Measurements from ENCODE around the gene RAB40C. TPM values are rescaled to one million over a fixed set of nuclear protein-coding genes. Genes with fewer than 3 reads are reported as not detected.

RAB40C gene
- polyA plus RNA-seq, 2 of the 4 experiments (the other 2 are of a cell fraction) = 4.4 to 9.7 TPM

DNA sequence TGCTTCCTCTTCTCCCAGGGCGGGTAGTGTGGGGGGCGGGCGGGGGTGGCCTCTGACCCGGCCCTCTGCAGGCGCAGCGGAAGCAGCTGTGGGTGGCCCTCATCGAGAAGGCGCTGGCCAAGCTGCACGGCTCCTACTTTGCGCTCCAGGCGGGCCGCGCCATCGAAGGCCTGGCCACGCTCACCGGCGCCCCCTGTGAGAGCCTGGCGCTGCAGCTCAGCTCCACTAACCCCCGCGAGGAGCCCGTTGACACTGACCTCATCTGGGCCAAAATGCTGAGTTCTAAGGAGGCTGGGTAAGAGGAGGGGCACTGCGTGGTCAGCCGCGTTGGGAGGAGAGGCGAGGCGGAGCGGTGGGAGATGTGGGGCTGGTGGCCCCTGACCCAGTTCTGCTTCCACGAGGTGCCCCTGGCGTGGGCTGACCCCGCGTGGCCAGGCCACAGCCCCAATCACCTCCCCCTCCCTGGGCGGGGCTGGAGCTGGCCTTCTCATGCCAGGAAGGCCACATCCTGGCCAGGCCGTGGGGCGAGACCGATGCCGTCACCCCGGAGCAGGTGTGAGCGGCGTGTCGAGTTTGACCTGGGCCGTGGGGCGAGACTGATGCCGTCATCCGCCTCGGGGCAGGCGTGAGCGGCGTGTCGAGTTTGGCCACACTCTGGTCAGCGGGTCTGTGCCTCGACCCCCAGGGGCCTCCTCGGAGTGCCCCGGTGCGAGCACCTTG lies 40.2 kb upstream of the RAB40C start:
- TF ChIP-seq CBX8 (IDR thresholded peaks at IDR 0.05) = no peak
- no peak for TF ChIP-seq CBX2 (IDR thresholded peaks at IDR 0.05; ENCODE audit: borderline replicate concordance, low read depth)
- no peak for TF ChIP-seq JUNB (IDR thresholded peaks at IDR 0.05)
- TF ChIP-seq EHMT2 (IDR thresholded peaks at IDR 0.05; ENCODE audit: low read depth) = no peak
- TF ChIP-seq TFCP2L1 (CRISPR knock-in tag; IDR thresholded peaks at IDR 0.05) = no peak
- no peak for TF ChIP-seq RNF2 (IDR thresholded peaks at IDR 0.05; ENCODE audit: borderline replicate concordance, low read depth)
- TF ChIP-seq MYC (IDR thresholded peaks at IDR 0.05; ENCODE audit: borderline replicate concordance, low read length) = no peak
- no peak for TF ChIP-seq GATA3 (IDR thresholded peaks at IDR 0.05; ENCODE audit: borderline replicate concordance)
- TF ChIP-seq CHD2 (IDR thresholded peaks at IDR 0.05; ENCODE audit: low read length, partially characterized antibody) = no peak
- no peak for TF ChIP-seq ZFP36 (IDR thresholded peaks at IDR 0.05; ENCODE audit: borderline replicate concordance, partially characterized antibody)
- TF ChIP-seq, protein P1, sequence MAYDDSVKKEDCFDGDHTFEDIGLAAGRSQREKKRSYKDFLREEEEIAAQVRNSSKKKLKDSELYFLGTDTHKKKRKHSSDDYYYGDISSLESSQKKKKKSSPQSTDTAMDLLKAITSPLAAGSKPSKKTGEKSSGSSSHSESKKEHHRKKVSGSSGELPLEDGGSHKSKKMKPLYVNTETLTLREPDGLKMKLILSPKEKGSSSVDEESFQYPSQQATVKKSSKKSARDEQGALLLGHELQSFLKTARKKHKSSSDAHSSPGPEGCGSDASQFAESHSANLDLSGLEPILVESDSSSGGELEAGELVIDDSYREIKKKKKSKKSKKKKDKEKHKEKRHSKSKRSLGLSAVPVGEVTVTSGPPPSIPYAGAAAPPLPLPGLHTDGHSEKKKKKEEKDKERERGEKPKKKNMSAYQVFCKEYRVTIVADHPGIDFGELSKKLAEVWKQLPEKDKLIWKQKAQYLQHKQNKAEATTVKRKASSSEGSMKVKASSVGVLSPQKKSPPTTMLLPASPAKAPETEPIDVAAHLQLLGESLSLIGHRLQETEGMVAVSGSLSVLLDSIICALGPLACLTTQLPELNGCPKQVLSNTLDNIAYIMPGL (CRISPR knock-in tag; IDR thresholded peaks at IDR 0.05; ENCODE audit: borderline replicate concordance) = no peak
- no peak for TF ChIP-seq TP53 (CRISPR knock-in tag; IDR thresholded peaks at IDR 0.05)
- no peak for TF ChIP-seq RARB (CRISPR knock-in tag; IDR thresholded peaks at IDR 0.05)
- no peak for TF ChIP-seq CHD4 (IDR thresholded peaks at IDR 0.05; ENCODE audit: borderline replicate concordance)
- no peak for TF ChIP-seq POLR2A (IDR thresholded peaks at IDR 0.05; ENCODE audit: low read length)
- TF ChIP-seq, protein P2, sequence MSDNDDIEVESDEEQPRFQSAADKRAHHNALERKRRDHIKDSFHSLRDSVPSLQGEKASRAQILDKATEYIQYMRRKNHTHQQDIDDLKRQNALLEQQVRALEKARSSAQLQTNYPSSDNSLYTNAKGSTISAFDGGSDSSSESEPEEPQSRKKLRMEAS (IDR thresholded peaks at IDR 0.05) = no peak
- TF ChIP-seq, protein P3, sequence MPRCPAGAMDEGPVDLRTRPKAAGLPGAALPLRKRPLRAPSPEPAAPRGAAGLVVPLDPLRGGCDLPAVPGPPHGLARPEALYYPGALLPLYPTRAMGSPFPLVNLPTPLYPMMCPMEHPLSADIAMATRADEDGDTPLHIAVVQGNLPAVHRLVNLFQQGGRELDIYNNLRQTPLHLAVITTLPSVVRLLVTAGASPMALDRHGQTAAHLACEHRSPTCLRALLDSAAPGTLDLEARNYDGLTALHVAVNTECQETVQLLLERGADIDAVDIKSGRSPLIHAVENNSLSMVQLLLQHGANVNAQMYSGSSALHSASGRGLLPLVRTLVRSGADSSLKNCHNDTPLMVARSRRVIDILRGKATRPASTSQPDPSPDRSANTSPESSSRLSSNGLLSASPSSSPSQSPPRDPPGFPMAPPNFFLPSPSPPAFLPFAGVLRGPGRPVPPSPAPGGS (IDR thresholded peaks at IDR 0.05) = no peak
- TF ChIP-seq, protein P4, sequence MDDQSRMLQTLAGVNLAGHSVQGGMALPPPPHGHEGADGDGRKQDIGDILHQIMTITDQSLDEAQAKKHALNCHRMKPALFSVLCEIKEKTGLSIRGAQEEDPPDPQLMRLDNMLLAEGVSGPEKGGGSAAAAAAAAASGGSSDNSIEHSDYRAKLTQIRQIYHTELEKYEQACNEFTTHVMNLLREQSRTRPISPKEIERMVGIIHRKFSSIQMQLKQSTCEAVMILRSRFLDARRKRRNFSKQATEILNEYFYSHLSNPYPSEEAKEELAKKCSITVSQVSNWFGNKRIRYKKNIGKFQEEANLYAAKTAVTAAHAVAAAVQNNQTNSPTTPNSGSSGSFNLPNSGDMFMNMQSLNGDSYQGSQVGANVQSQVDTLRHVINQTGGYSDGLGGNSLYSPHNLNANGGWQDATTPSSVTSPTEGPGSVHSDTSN (IDR thresholded peaks at IDR 0.05) = no peak
- TF ChIP-seq EHF (CRISPR knock-in tag; IDR thresholded peaks at IDR 0.05) = no peak
- FAIRE-seq (no peak), ATAC-seq (no peak), DNase-seq (ENCODE audit: low read depth in 1 of 2, low spot score in 1 of 2) (no peak)
- Histone ChIP-seq H3K4me3 (no peak overlapping the region), H3K27ac (no peak overlapping the region), H3K4me1 (0 out of 3 replicates have a peak, but pooled peaks cover 2% of the 10 kb centered on the region), H3K9me3 (no peaks in the 10 kb centered on the region), H3K4me2 (no peak overlapping the region)
- ChIA-PET CTCF (interaction anchor here (0.5 to 1.6 kb wide), 2 partner anchors 18 to 170 kb away, joined by 6 to 8 read pairs; no protein-coding TSS in a partner anchor), POLR2A (no interaction called here)
- WGBS (ENCODE audit: missing lambda C conversion rate) = 94% methylated on average over 38 of the region's 54 CpGs

DNA sequence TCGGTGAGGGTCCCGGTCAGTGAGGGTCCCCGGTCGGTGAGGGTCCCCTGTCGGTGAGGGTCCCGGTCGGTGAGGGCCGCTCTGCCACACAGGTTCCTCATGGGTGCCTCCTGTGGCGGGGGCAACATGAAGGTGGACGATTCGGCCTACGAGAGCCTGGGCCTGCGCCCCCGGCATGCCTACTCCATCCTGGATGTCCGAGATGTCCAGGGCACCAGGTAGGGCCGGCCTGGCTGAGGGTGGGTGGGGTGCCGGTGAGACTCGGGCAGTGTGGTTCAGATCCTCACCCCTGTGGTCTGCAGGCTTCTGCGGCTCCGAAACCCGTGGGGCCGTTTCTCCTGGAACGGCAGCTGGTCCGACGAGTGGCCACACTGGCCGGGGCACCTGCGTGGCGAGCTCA lies 38.7 kb upstream of the RAB40C start:
- H3K4me2 ChIP-seq = no peak overlapping the region
- FAIRE-seq (no peak), DNase-seq (ENCODE audit: low read depth in 1 of 2, low spot score in 1 of 2) (no peak), ATAC-seq (no peak)
- ChIA-PET POLR2A (no interaction called here), CTCF (interaction anchor here (1.6 kb wide), 1 partner anchor 12 kb away, joined by 4 read pairs; no protein-coding TSS in a partner anchor)
- no peaks in the 10 kb centered on the region for H3K9me3 ChIP-seq
- no peak overlapping the region for H3K4me3 ChIP-seq
- WGBS (ENCODE audit: missing lambda C conversion rate) = 93% methylated on average over 25 of the region's 28 CpGs
- H3K4me1 ChIP-seq = 0 out of 3 replicates have a peak, but pooled peaks cover 2% of the 10 kb centered on the region
- no peak overlapping the region for H3K27ac ChIP-seq
- TF ChIP-seq FOSL2 (IDR thresholded peaks at IDR 0.05) = no peak
- no peak for TF ChIP-seq FOSL2 (CRISPR knock-in tag; IDR thresholded peaks at IDR 0.05)
- TF ChIP-seq HOXA7 (CRISPR knock-in tag; IDR thresholded peaks at IDR 0.05) = no peak
- TF ChIP-seq, protein P5, sequence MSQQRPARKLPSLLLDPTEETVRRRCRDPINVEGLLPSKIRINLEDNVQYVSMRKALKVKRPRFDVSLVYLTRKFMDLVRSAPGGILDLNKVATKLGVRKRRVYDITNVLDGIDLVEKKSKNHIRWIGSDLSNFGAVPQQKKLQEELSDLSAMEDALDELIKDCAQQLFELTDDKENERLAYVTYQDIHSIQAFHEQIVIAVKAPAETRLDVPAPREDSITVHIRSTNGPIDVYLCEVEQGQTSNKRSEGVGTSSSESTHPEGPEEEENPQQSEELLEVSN (IDR thresholded peaks at IDR 0.05; ENCODE audit: borderline replicate concordance, low read depth) = no peak
- TF ChIP-seq, protein P2 (IDR thresholded peaks at IDR 0.05) = no peak
- no peak for TF ChIP-seq POLR2A (IDR thresholded peaks at IDR 0.05; ENCODE audit: low read length)
- TF ChIP-seq, protein P6, sequence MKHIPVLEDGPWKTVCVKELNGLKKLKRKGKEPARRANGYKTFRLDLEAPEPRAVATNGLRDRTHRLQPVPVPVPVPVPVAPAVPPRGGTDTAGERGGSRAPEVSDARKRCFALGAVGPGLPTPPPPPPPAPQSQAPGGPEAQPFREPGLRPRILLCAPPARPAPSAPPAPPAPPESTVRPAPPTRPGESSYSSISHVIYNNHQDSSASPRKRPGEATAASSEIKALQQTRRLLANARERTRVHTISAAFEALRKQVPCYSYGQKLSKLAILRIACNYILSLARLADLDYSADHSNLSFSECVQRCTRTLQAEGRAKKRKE (CRISPR knock-in tag; IDR thresholded peaks at IDR 0.05; ENCODE audit: low read depth) = no peak
- TF ChIP-seq HOXB5 (CRISPR knock-in tag; IDR thresholded peaks at IDR 0.05) = no peak
- TF ChIP-seq JUN (IDR thresholded peaks at IDR 0.05) = no peak
- no peak for TF ChIP-seq NFE2L2 (conservative IDR thresholded peaks at IDR 0.05; ENCODE audit: low read length)
- no peak for TF ChIP-seq CBX8 (IDR thresholded peaks at IDR 0.05)
- TF ChIP-seq, protein P7, sequence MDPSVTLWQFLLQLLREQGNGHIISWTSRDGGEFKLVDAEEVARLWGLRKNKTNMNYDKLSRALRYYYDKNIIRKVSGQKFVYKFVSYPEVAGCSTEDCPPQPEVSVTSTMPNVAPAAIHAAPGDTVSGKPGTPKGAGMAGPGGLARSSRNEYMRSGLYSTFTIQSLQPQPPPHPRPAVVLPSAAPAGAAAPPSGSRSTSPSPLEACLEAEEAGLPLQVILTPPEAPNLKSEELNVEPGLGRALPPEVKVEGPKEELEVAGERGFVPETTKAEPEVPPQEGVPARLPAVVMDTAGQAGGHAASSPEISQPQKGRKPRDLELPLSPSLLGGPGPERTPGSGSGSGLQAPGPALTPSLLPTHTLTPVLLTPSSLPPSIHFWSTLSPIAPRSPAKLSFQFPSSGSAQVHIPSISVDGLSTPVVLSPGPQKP (IDR thresholded peaks at IDR 0.05; ENCODE audit: low read depth, low read length) = no peak
- no peak for TF ChIP-seq NPAS2 (CRISPR knock-in tag; IDR thresholded peaks at IDR 0.05; ENCODE audit: borderline replicate concordance)
- TF ChIP-seq FOSB (CRISPR knock-in tag; IDR thresholded peaks at IDR 0.05) = no peak
- no peak for TF ChIP-seq EP300 (IDR thresholded peaks at IDR 0.05)
- TF ChIP-seq CHD2 (IDR thresholded peaks at IDR 0.05; ENCODE audit: low read length, partially characterized antibody) = no peak
- no peak for TF ChIP-seq TP53 (CRISPR knock-in tag; IDR thresholded peaks at IDR 0.05)
- TF ChIP-seq EHMT2 (IDR thresholded peaks at IDR 0.05; ENCODE audit: low read depth) = no peak

Data from A549 (cell line).